Activated B cell treated with CpG ODN at 0.5 μM for 24 hours (primary cell): Measurements from ENCODE around the gene INO80. TPM values are rescaled to one million over a fixed set of nuclear protein-coding genes. Genes with fewer than 3 reads are reported as not detected.

Experiments used
- ATAC-seq: fragments of 200-7000 bp; cut with Tn5 transposase; one replicate; pipeline ENCODE4 v1.10.0; 2021; ENCODE audit warnings: low read depth, mild to moderate bottlenecking, moderate library complexity
- CTCF ChIA-PET: fragments of 350-600 bp; sonication (Branson Sonifier 250); formaldehyde crosslinking; loops from one replicate; lab custom pipeline; 2021; ENCODE audit warnings: antibody characterized with exemption; lab: Charles Lee
- POLR2A ChIA-PET: fragments of 350-600 bp; sonication (Branson Sonifier 250); formaldehyde crosslinking; loops from one replicate; lab custom pipeline; 2021; ENCODE audit warnings: antibody characterized with exemption; lab: Charles Lee
- DNase-seq: peaks from one replicate; pipeline ENCODE4 v3.0.0; 2022
- H3K27ac Mint-ChIP-seq: one replicate; pipeline ENCODE4 v1.8.0; 2020; ENCODE audit warnings: mixed read lengths
- H3K27me3 Mint-ChIP-seq: one replicate; pipeline ENCODE4 v1.8.0; 2021; ENCODE audit warnings: mixed read lengths
- H3K36me3 Mint-ChIP-seq: one replicate; pipeline ENCODE4 v1.8.0; 2021; ENCODE audit warnings: low read depth, mixed read lengths
- H3K4me1 Mint-ChIP-seq: one replicate; pipeline ENCODE4 v1.8.0; 2021; ENCODE audit warnings: mixed read lengths
- H3K4me3 Mint-ChIP-seq: one replicate; pipeline ENCODE4 v1.8.0; 2020; ENCODE audit warnings: mild to moderate bottlenecking, mixed read lengths
- H3K9me3 Mint-ChIP-seq: one replicate; pipeline ENCODE4 v1.8.0; 2020; ENCODE audit warnings: mixed read lengths
- intact Hi-C: fragments of 100-400 bp; cut with micrococcal nuclease; formaldehyde crosslinking; loops from one replicate; pipeline ENCODE4 v1.15.1; 2024
- total RNA-seq: library from RNA; stranded (reverse); gene quantifications from 2 replicates; pipeline ENCODE4 v1.2.3, GENCODE V29; 2022
- TF ChIP-seq, protein P1 (sequence below): fragments of 200-600 bp; IDR thresholded peaks from one replicate; pipeline ENCODE4 v1.8.0; 2022; ENCODE audit warnings: antibody characterized with exemption, mild to moderate bottlenecking

Gene INO80
- total RNA-seq, 1 donor from 2014 or later = 38.8 TPM

GRCh38 chr15:40957581-40958051 is 158.5 kb downstream of the INO80 start:
- CTCF ChIA-PET = interaction anchor here (0.6 kb wide), 1 partner anchor 27 kb away, joined by 3 read pairs; no protein-coding TSS in a partner anchor
- Mint-ChIP-seq H3K27me3 (no peaks in the 10 kb centered on the region), H3K36me3 (peaks cover 33% of the 10 kb centered on the region), H3K4me1 (peaks cover 26% of the 10 kb centered on the region), H3K27ac (no peak overlapping the region), H3K4me3 (no peak overlapping the region), H3K9me3 (no peaks in the 10 kb centered on the region)
- ATAC-seq (no peak), DNase-seq (no peak)
- POLR2A ChIA-PET = interaction anchor here (2.0 kb wide), 1 partner anchor 50 kb away, joined by 5 read pairs; no protein-coding TSS in a partner anchor
- TF ChIP-seq, protein P1, sequence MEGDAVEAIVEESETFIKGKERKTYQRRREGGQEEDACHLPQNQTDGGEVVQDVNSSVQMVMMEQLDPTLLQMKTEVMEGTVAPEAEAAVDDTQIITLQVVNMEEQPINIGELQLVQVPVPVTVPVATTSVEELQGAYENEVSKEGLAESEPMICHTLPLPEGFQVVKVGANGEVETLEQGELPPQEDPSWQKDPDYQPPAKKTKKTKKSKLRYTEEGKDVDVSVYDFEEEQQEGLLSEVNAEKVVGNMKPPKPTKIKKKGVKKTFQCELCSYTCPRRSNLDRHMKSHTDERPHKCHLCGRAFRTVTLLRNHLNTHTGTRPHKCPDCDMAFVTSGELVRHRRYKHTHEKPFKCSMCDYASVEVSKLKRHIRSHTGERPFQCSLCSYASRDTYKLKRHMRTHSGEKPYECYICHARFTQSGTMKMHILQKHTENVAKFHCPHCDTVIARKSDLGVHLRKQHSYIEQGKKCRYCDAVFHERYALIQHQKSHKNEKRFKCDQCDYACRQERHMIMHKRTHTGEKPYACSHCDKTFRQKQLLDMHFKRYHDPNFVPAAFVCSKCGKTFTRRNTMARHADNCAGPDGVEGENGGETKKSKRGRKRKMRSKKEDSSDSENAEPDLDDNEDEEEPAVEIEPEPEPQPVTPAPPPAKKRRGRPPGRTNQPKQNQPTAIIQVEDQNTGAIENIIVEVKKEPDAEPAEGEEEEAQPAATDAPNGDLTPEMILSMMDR = no peak
- intact Hi-C loops = no loop called here

- TF ChIP-seq, protein P1 = no peak
- H3K36me3 Mint-ChIP-seq = peaks cover 33% of the 10 kb centered on the region
- ChIA-PET CTCF (interaction anchor here (0.6 kb wide), 1 partner anchor 27 kb away, joined by 3 read pairs; no protein-coding TSS in a partner anchor), POLR2A (interaction anchor here (1.3 to 2.0 kb wide), 3 partner anchors 15 to 49 kb away, joined by 3 to 5 read pairs (median 4); no protein-coding TSS in a partner anchor)
- H3K4me3 Mint-ChIP-seq = no peak overlapping the region
- no peaks in the 10 kb centered on the region for H3K9me3 Mint-ChIP-seq
- H3K4me1 Mint-ChIP-seq = peaks cover 31% of the 10 kb centered on the region
- no peaks in the 10 kb centered on the region for H3K27me3 Mint-ChIP-seq
- DNase-seq = no peak
- intact Hi-C loops = no loop called here
- no peak overlapping the region for H3K27ac Mint-ChIP-seq
- no peak for ATAC-seq
Observed at GRCh38 chr15:40957041-40957555, 159.0 kb downstream of the INO80 start.

- peaks cover 2% of the 10 kb centered on the region for H3K27me3 Mint-ChIP-seq
- intact Hi-C loops = no loop called here
- CTCF ChIA-PET = no interaction called here
- ATAC-seq = no peak
- H3K27ac Mint-ChIP-seq = no peak overlapping the region
- peaks cover 33% of the 10 kb centered on the region for H3K36me3 Mint-ChIP-seq
- POLR2A ChIA-PET = interaction anchor here (1.3 to 2.0 kb wide), 3 partner anchors 14 to 49 kb away, joined by 3 to 5 read pairs (median 4); no protein-coding TSS in a partner anchor
- H3K4me3 Mint-ChIP-seq = peak overlapping the region; percentile 26
- peaks cover 34% of the 10 kb centered on the region for H3K4me1 Mint-ChIP-seq
- TF ChIP-seq, protein P1 = no peak
- no peak for DNase-seq
- H3K9me3 Mint-ChIP-seq = no peaks in the 10 kb centered on the region
Observed at GRCh38 chr15:40956541-40956982, 159.5 kb downstream of the INO80 start.

DNA sequence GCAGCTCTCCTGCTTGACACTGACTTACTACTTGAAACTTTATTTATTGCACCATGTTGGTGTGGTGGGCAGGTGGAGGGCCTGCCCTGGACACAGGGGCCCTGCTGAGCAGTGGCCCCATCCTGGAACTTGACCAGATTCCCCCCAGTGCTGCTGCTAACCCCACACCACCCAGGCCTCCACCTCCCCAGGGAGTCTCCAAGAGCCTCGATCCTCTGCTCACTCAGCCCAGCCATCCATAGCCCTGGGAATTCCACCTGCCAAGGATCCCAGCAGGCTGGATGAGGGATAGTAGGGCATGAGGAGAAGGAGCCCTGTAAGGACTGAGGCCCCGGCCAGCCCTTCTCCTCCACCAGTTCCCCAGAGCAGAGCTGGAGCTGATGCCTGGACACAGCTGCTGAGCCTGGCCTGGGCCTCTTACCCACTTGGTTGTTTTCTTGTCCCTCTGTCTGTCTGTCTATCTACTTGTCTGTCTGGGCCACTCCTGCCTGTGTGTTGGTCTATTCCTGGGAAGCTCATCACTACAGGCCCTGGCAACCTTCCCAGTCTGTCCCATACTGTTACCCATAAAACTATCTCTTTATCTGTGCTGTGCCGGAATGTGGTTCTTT is 160.0 kb downstream of the INO80 start:
- peak overlapping the region; percentile 26 for H3K4me3 Mint-ChIP-seq
- CTCF ChIA-PET = interaction anchor here (0.9 to 1.2 kb wide), 2 partner anchors 14 to 26 kb away, joined by 3 to 5 read pairs; no protein-coding TSS in a partner anchor
- DNase-seq = no peak
- H3K4me1 Mint-ChIP-seq = peaks cover 34% of the 10 kb centered on the region
- no peaks in the 10 kb centered on the region for H3K9me3 Mint-ChIP-seq
- H3K27me3 Mint-ChIP-seq = peaks cover 2% of the 10 kb centered on the region
- intact Hi-C loops = no loop called here
- ATAC-seq = no peak
- POLR2A ChIA-PET = interaction anchor here (0.6 to 2.0 kb wide), 4 partner anchors 14 to 49 kb away, joined by 3 to 7 read pairs (median 4); no protein-coding TSS in a partner anchor
- no peak overlapping the region for H3K27ac Mint-ChIP-seq
- TF ChIP-seq, protein P1 = no peak
- H3K36me3 Mint-ChIP-seq = peaks cover 33% of the 10 kb centered on the region
